Activated CD8-positive, alpha-beta T cell treated with anti-CD3 and anti-CD28 coated beads for 36 hours (primary cell): ENCODE results near the gene ANO9. TPM values are rescaled to one million over a fixed set of nuclear protein-coding genes. Genes with fewer than 3 reads are reported as not detected.

Experiments
- ATAC-seq: fragments of 200-7000 bp; cut with Tn5 transposase; one replicate; pipeline ENCODE4 v1.10.0; 2021; ENCODE audit warnings: mild to moderate bottlenecking, moderate library complexity
- CTCF ChIA-PET: fragments of 350-600 bp; sonication (Branson Sonifier 250); formaldehyde crosslinking; loops from one replicate; lab custom pipeline; 2021; ENCODE audit warnings: antibody characterized with exemption; lab: Charles Lee
- POLR2A ChIA-PET: fragments of 350-600 bp; sonication (Branson Sonifier 250); formaldehyde crosslinking; loops from one replicate; lab custom pipeline; 2021; ENCODE audit warnings: antibody characterized with exemption; lab: Charles Lee
- DNase-seq: peaks from one replicate; pipeline ENCODE4 v3.0.0-alpha.2; 2020
- H3K27ac Mint-ChIP-seq: one replicate; pipeline ENCODE4 v1.8.0; 2021; ENCODE audit warnings: mild to moderate bottlenecking, mixed read lengths
- H3K27me3 Mint-ChIP-seq: one replicate; pipeline ENCODE4 v1.8.0; 2021; ENCODE audit warnings: mixed read lengths
- H3K36me3 Mint-ChIP-seq: one replicate; pipeline ENCODE4 v1.8.0; 2021; ENCODE audit warnings: low read depth, mixed read lengths
- H3K4me1 Mint-ChIP-seq: one replicate; pipeline ENCODE4 v1.8.0; 2021; ENCODE audit warnings: low read depth, mixed read lengths
- H3K4me3 Mint-ChIP-seq: one replicate; pipeline ENCODE4 v1.8.0; 2021; ENCODE audit warnings: mild to moderate bottlenecking, moderate library complexity, mixed read lengths
- H3K9me3 Mint-ChIP-seq: one replicate; pipeline ENCODE4 v1.8.0; 2021; ENCODE audit warnings: mixed read lengths
- intact Hi-C: fragments of 100-400 bp; cut with micrococcal nuclease; formaldehyde crosslinking; loops from one replicate; pipeline ENCODE4 v1.10.0; 2022
- total RNA-seq, 2 experiments: library from RNA; stranded (reverse); gene quantifications; one replicate each; pipeline ENCODE4 v1.2.3, GENCODE V29; 2021
- TF ChIP-seq, protein P1 (sequence below): fragments of 200-600 bp; IDR thresholded peaks from one replicate; pipeline ENCODE4 v1.8.0; 2022; ENCODE audit warnings: antibody characterized with exemption, mild to moderate bottlenecking

The ANO9 gene
- total RNA-seq, 2 experiments from 2014 or later, result 28.2 to 29.0 TPM

DNA sequence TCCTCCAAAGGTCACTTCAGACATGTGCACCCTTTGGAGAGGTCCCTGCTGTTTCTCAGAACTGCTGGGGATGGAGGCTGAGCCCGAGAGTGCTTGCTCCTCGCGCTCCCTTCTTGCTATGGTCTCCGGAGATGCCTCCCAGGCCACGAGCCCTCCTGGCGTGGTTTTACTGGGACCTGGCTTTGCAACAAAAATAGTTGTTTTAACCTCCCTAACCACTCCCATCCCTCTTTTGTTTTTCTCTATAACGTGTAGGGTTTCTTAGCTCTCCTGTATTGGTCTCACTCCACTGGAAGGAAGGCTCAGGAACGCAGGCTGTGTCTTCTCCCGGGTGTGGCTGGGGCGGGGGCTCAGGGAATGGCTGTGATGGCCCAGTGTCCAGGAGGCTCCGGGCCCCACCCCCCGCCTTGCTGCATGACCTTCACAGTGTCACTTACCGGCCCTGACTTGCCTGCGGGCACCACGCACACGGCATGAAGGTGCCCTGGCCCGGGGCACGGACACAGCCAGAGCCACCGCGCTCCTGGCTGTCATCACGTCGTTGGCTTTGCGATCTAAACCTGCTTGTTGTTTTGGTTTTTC is 13.8 kb upstream of the ANO9 start:
- peak overlapping the region; percentile 20 for H3K27ac Mint-ChIP-seq

DNA sequence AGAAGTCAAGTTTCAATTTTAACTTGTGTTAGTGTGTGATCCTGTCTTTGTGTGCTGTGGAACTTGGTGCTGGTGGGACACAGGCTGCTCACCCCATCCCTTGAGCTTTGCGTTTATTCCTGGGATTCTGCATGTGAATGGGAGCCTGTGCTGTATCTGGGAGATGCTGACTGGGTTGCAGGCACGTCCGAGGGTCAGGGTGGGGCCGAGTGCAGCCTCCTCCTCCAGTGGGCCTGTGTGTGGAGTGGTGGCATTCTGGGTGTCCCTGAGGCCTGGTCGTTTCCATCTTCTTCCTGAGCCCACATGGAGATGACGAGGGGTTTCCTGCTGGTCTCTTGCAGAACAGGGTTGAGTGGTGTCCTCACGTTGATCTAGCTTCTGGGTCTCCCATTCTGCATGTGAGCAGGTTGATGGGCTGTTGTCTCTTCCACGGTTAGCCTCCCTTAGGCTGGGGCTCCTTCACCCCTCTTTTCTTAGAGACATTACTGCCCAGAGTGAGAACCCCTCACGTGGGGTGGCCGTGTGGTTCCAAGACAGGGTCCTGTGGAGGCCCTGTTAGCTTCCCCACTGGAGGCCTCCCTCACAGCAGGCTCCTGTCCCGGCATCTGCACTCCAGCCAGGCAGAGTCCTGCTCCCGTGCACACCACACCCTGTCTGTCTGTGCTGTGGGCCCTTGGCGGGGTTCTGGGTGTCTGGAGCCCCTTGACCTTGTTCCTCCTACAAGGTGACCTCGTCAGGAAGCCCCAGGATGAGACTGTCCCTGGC is 13.2 kb upstream of the ANO9 start:
- intact Hi-C loops, result no loop called here
- DNase-seq (no peak), ATAC-seq (no peak)
- Mint-ChIP-seq H3K4me1 (peaks cover 41% of the 10 kb centered on the region), H3K36me3 (peaks cover 29% of the 10 kb centered on the region), H3K27me3 (no peaks in the 10 kb centered on the region), H3K9me3 (no peaks in the 10 kb centered on the region), H3K4me3 (no peak overlapping the region), H3K27ac (no peak overlapping the region)
- ChIA-PET POLR2A (no interaction called here), CTCF (interaction anchor here (0.6 to 1.1 kb wide), 2 partner anchors 91 to 205 kb away, joined by 3 read pairs; no protein-coding TSS in a partner anchor)
- TF ChIP-seq, protein P1, sequence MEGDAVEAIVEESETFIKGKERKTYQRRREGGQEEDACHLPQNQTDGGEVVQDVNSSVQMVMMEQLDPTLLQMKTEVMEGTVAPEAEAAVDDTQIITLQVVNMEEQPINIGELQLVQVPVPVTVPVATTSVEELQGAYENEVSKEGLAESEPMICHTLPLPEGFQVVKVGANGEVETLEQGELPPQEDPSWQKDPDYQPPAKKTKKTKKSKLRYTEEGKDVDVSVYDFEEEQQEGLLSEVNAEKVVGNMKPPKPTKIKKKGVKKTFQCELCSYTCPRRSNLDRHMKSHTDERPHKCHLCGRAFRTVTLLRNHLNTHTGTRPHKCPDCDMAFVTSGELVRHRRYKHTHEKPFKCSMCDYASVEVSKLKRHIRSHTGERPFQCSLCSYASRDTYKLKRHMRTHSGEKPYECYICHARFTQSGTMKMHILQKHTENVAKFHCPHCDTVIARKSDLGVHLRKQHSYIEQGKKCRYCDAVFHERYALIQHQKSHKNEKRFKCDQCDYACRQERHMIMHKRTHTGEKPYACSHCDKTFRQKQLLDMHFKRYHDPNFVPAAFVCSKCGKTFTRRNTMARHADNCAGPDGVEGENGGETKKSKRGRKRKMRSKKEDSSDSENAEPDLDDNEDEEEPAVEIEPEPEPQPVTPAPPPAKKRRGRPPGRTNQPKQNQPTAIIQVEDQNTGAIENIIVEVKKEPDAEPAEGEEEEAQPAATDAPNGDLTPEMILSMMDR, result no peak

More for the DNA sequence above, 13.8 kb upstream of the ANO9 start:
- CTCF ChIA-PET, result interaction anchor here (0.8 to 1.8 kb wide), 2 partner anchors 7 to 63 kb away, joined by 3 to 12 read pairs; no protein-coding TSS in a partner anchor
- H3K36me3 Mint-ChIP-seq, result peaks cover 29% of the 10 kb centered on the region
- no peak overlapping the region for H3K4me3 Mint-ChIP-seq
- no peak for DNase-seq
- TF ChIP-seq, protein P1, result no peak
- POLR2A ChIA-PET, result no interaction called here
- intact Hi-C loops, result no loop called here
- peaks cover 41% of the 10 kb centered on the region for H3K4me1 Mint-ChIP-seq
- ATAC-seq, result no peak
- no peaks in the 10 kb centered on the region for H3K27me3 Mint-ChIP-seq
- H3K9me3 Mint-ChIP-seq, result no peaks in the 10 kb centered on the region

DNA sequence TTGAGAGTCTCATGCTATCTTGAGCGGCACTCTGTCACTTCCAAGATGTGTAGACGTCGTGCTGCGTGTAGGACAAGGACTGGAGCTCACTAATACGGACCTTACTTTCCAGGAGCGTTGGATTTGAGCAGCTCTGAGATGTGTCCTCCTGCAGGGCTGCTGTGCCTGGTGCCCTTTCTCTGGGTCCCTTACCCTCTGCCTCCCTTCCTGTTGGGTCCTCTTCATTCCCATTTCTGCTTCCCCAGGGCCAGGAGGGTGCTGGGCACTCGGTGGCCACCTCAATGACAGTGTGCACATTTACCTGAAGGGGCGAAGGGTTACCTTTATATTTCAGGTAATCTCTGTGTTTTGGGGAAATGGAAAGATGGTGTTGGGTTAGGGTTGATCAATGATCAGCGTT is 12.2 kb upstream of the ANO9 start:
- H3K36me3 Mint-ChIP-seq, result peaks cover 29% of the 10 kb centered on the region
- ChIA-PET POLR2A (no interaction called here), CTCF (interaction anchor here (1.1 kb wide), 1 partner anchor 204 kb away, joined by 3 read pairs; no protein-coding TSS in a partner anchor)
- no peak overlapping the region for H3K27ac Mint-ChIP-seq
- no peaks in the 10 kb centered on the region for H3K9me3 Mint-ChIP-seq
- no peak overlapping the region for H3K4me3 Mint-ChIP-seq
- TF ChIP-seq, protein P1, result no peak
- H3K4me1 Mint-ChIP-seq, result peaks cover 46% of the 10 kb centered on the region
- H3K27me3 Mint-ChIP-seq, result no peaks in the 10 kb centered on the region
- intact Hi-C loops, result no loop called here
- no peak for DNase-seq
- no peak for ATAC-seq

DNA sequence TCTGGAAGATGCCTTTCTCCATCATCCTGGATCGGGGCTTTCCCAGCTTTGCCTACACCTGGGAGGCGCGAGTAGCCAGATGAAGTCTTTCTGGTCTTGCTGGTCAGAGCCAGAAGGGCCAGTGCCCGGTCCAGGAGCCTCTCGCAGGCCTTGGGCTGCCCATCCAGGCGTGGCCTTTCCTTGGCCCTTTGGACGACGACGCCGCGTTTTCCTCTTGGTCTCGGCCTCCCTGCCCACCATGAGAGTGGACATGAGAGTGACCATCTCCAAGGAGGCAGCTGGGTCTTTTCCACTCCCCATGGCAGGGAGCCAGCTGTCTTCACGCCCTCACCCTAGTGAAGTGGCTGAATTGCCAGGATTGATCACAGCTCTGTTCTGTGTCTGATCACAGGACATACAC is 11.8 kb upstream of the ANO9 start:
- ChIA-PET POLR2A (interaction anchor here (0.6 kb wide), 1 partner anchor 187 kb away, joined by 3 read pairs; no protein-coding TSS in a partner anchor), CTCF (interaction anchor here (0.8 kb wide), 1 partner anchor 65 kb away, joined by 3 read pairs; no protein-coding TSS in a partner anchor)
- no peaks in the 10 kb centered on the region for H3K9me3 Mint-ChIP-seq
- ATAC-seq (no peak), DNase-seq (no peak)
- TF ChIP-seq, protein P1, result no peak
- H3K27ac Mint-ChIP-seq, result no peak overlapping the region
- H3K36me3 Mint-ChIP-seq, result peaks cover 29% of the 10 kb centered on the region
- H3K4me3 Mint-ChIP-seq, result no peak overlapping the region
- intact Hi-C loops, result no loop called here
- no peaks in the 10 kb centered on the region for H3K27me3 Mint-ChIP-seq
- peaks cover 49% of the 10 kb centered on the region for H3K4me1 Mint-ChIP-seq
